Calu3 (cell line): ENCODE results near the gene C3orf18. TPM values are rescaled to one million over a fixed set of nuclear protein-coding genes. Genes with fewer than 3 reads are reported as not detected.

Experiments
- BruUV-seq: library from RNA; stranded (reverse); fragments of 400-500 nt; replicated peaks from 2 replicates; lab custom pipeline; 2021; lab: Mats Ljungman, UMichigan
- CTCF ChIA-PET: fragments of 300-600 bp; sonication (Branson Sonifier 250); formaldehyde crosslinking; loops from one replicate; lab custom pipeline; 2022; ENCODE audit warnings: antibody characterized with exemption; lab: Charles Lee
- DNase-seq: peaks from one replicate; pipeline ENCODE4 v3.0.0; 2022
- H3K27ac Mint-ChIP-seq: one replicate; pipeline ENCODE4 v1.8.0; 2022; ENCODE audit warnings: mixed read lengths; ENCODE audit not compliant: unreplicated experiment
- H3K27me3 Mint-ChIP-seq: one replicate; pipeline ENCODE4 v1.8.0; 2022; ENCODE audit warnings: mixed read lengths; ENCODE audit not compliant: unreplicated experiment
- H3K36me3 Mint-ChIP-seq: one replicate; pipeline ENCODE4 v1.8.0; 2022; ENCODE audit warnings: mild to moderate bottlenecking, moderate library complexity, mixed read lengths; ENCODE audit not compliant: insufficient read depth, unreplicated experiment
- H3K4me1 Mint-ChIP-seq: one replicate; pipeline ENCODE4 v1.8.0; 2022; ENCODE audit warnings: mild to moderate bottlenecking, low read depth, mixed read lengths; ENCODE audit not compliant: unreplicated experiment
- H3K4me3 Mint-ChIP-seq: one replicate; pipeline ENCODE4 v1.8.0; 2022; ENCODE audit warnings: mild to moderate bottlenecking, low read depth, moderate library complexity, mixed read lengths; ENCODE audit not compliant: unreplicated experiment
- H3K9me3 Mint-ChIP-seq: one replicate; pipeline ENCODE4 v1.8.0; 2022; ENCODE audit warnings: low read depth, mixed read lengths; ENCODE audit not compliant: unreplicated experiment
- intact Hi-C: fragments of 100-400 bp; cut with micrococcal nuclease; formaldehyde crosslinking; loops from one replicate; pipeline ENCODE4 v1.10.0; 2022; ENCODE audit not compliant: unreplicated experiment
- total RNA-seq: library from RNA; stranded (reverse); gene quantifications from 2 replicates; pipeline ENCODE4 v1.2.3, GENCODE V29; 2022
- TF ChIP-seq, protein P1 (sequence below): fragments of 200-600 bp; IDR thresholded peaks from one replicate; pipeline ENCODE4 v1.8.0; 2022; ENCODE audit warnings: antibody characterized with exemption; ENCODE audit not compliant: unreplicated experiment

The C3orf18 gene
- total RNA-seq, 1 experiment from 2014 or later: 2.7 TPM

DNA sequence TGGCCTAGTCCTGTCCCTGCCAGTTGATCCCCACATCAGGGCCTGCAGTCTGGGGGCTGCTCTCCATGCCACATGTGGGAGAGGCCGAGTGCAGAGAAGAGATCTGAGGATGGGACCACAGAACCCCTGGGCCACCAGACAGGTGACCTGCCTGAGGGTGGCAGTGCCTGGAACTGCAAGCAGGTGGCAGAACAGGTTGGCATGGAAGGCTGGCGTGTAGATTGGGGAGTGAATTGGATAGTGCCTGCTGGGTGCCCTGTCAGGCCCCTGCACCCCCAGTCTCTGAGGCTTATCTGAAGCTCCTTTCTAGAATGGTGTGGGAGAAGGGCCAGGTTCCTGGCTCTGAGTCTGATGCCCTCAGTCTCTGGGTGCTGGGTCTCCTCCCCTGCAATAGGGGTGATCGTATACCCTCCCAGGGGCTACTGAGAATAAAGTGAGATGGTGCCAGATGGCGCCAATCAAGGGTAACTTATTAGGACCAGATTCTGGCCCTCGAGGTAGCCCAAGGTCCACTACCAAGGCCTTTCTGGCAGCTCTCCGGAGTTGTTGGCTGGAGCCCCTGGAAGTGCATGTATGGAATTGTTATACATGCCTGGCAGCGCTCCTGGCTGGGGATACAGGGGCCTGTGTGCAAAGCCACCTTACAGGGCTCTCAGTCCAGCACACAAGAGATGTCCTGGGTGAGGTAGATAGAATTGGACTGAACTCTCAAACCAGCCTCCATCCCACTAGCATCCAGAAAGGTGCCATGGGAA lies 15.7 kb downstream of the C3orf18 start:
- Mint-ChIP-seq H3K4me1 (no peaks in the 10 kb centered on the region), H3K9me3 (no peaks in the 10 kb centered on the region), H3K27ac (no peak overlapping the region), H3K27me3 (peaks cover 55% of the 10 kb centered on the region), H3K36me3 (no peaks in the 10 kb centered on the region), H3K4me3 (no peak overlapping the region)
- TF ChIP-seq, protein P1, sequence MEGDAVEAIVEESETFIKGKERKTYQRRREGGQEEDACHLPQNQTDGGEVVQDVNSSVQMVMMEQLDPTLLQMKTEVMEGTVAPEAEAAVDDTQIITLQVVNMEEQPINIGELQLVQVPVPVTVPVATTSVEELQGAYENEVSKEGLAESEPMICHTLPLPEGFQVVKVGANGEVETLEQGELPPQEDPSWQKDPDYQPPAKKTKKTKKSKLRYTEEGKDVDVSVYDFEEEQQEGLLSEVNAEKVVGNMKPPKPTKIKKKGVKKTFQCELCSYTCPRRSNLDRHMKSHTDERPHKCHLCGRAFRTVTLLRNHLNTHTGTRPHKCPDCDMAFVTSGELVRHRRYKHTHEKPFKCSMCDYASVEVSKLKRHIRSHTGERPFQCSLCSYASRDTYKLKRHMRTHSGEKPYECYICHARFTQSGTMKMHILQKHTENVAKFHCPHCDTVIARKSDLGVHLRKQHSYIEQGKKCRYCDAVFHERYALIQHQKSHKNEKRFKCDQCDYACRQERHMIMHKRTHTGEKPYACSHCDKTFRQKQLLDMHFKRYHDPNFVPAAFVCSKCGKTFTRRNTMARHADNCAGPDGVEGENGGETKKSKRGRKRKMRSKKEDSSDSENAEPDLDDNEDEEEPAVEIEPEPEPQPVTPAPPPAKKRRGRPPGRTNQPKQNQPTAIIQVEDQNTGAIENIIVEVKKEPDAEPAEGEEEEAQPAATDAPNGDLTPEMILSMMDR: no peak
- no TSS peak for BruUV-seq
- intact Hi-C loops: no loop called here
- peak; percentile 31 for DNase-seq
- CTCF ChIA-PET: interaction anchor here (0.6 kb wide), 1 partner anchor 187 kb away, joined by 3 read pairs; no protein-coding TSS in a partner anchor

DNA sequence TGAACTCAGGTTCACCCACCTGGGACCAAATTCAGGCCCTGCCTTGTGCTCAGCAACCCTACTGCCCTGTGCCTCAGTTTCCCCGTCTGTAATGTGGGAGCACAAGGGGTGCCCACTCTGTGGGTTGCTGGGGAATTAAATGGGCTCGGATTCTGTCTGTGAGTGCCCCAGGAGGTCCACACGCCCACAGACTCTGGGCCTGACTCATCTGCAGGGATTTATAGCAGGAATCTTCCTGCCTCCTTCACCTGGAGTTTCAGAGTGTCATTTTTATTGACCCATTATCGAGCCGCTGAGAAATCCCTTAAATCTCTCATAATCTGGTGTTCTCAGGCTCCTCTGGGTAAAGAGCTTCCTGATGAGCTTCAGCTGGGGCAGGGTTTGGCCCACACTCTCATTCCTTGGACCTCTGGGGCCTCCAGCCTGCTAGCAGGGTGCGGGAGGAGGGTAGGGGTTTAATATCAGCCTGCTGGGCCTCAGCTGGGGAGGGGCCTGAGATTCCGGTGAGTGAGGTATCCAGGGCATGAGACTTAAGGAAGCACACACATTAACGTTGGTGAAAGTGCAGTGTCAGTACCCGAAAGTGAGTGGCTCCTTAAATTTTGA lies 16.4 kb downstream of the C3orf18 start:
- H3K36me3 Mint-ChIP-seq: no peaks in the 10 kb centered on the region
- no peak for DNase-seq
- CTCF ChIA-PET: no interaction called here
- no TSS peak for BruUV-seq
- no peak overlapping the region for H3K27ac Mint-ChIP-seq
- intact Hi-C loops: no loop called here
- H3K9me3 Mint-ChIP-seq: no peaks in the 10 kb centered on the region
- peaks cover 50% of the 10 kb centered on the region for H3K27me3 Mint-ChIP-seq
- TF ChIP-seq, protein P1: no peak
- H3K4me1 Mint-ChIP-seq: no peaks in the 10 kb centered on the region
- no peak overlapping the region for H3K4me3 Mint-ChIP-seq

DNA sequence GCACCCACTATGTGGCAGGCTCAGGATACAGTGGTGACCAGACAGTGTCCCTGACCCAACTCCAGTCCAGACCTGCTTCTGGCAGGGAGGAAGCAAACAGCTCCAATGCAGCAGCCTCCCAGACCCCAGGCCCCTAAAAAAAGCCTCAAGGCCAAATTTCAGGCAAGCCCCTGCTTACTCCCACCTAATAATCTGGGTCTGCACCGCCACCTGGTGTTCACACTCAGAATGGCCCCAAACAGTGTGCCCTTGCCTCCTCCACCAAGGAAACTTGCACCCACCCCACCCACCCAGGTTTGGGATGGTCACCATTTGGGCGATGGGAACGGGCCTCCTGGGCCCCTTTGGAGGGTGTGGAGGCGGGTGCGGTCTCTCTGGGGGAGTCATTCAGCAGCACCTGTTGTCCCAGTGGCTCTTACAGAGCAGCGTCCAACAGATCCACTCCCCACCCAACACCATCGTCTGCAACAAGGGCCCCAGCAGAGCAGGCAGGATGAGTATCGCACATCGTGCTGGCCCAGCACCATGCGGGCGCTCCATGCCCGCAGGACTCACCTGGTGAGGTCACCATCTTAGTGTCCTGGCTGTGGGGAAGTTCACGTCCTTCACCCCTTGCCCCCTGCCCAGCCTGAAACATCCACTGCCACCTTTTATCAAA lies 17.3 kb downstream of the C3orf18 start:
- CTCF ChIA-PET: interaction anchor here (1.1 kb wide), 1 partner anchor 179 kb away, joined by 3 read pairs; no protein-coding TSS in a partner anchor
- H3K4me3 Mint-ChIP-seq: no peak overlapping the region
- TF ChIP-seq, protein P1: no peak
- no peaks in the 10 kb centered on the region for H3K4me1 Mint-ChIP-seq
- no peak overlapping the region for H3K27ac Mint-ChIP-seq
- intact Hi-C loops: no loop called here
- BruUV-seq: no TSS peak
- no peaks in the 10 kb centered on the region for H3K36me3 Mint-ChIP-seq
- DNase-seq: peak; percentile 72
- peaks cover 40% of the 10 kb centered on the region for H3K27me3 Mint-ChIP-seq
- H3K9me3 Mint-ChIP-seq: no peaks in the 10 kb centered on the region

DNA sequence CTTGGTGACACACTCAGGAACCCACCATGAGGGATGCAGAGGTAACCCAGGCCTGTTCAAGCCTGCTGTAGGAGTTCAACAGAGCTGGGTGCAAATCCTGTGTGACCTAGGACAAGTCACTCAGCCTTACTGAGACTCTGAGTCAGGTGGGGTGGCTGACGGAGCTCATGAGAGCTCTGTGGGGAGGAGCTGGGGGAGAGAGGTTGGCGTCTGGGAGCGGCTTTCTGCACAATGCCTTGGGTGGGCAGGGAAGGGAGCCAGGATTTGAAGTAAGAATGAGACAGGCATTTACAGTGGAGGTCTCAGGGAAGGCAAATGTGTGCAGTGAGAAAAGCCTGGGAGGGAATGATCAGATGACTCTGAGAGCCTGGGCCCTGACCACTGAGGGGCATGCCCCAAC lies 18.3 kb downstream of the C3orf18 start:
- no TSS peak for BruUV-seq
- DNase-seq: no peak
- TF ChIP-seq, protein P1: no peak
- H3K36me3 Mint-ChIP-seq: no peaks in the 10 kb centered on the region
- intact Hi-C loops: no loop called here
- no peak overlapping the region for H3K27ac Mint-ChIP-seq
- no peak overlapping the region for H3K4me3 Mint-ChIP-seq
- no peaks in the 10 kb centered on the region for H3K4me1 Mint-ChIP-seq
- H3K9me3 Mint-ChIP-seq: no peaks in the 10 kb centered on the region
- CTCF ChIA-PET: interaction anchor here (1.1 kb wide), 1 partner anchor 178 kb away, joined by 3 read pairs; no protein-coding TSS in a partner anchor
- H3K27me3 Mint-ChIP-seq: peaks cover 31% of the 10 kb centered on the region
